ENCODE measurements around the gene CABP7. TPM values are rescaled to one million over a fixed set of nuclear protein-coding genes. Genes with fewer than 3 reads are reported as not detected.

CABP7 gene
- polyA plus RNA-seq, 4 donors, result 0.27 to 4.2 (median 1.4) TPM

DNA sequence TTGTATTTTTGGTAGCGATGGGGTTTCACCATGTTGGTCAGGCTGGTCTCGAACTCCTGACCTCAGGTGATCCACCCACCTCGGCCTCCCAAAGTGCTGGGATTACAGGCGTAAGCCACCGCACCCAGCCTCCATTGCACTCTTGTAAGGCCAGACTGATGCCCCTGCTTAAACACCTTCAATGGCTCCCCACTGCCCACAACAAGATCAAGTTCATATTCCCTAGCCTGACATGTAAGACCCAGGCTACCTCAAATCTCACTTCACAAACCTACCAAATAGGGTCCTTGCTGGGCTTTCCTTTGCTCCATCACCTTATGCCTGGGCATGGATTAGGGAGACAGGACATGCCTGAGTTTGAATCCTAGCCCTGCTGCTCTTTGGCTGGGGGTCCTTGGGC is 60.4 kb downstream of the CABP7 start:
- H3K4me3 ChIP-seq (ENCODE audit: low read depth in 1 of 3, low read length in 3 of 3), result no peak overlapping the region
- H3K9me3 ChIP-seq (ENCODE audit: control insufficient read depth in 2 of 2, insufficient read depth in 1 of 2, low read depth in 1 of 2, low read length in 1 of 2), result no peaks in the 10 kb centered on the region
- H3K27me3 ChIP-seq (ENCODE audit: control insufficient read depth in 3 of 3, insufficient read depth in 3 of 3, low read length in 3 of 3), result no peaks in the 10 kb centered on the region
- FAIRE-seq (no peak), DNase-seq (no peak)
- H3K36me3 ChIP-seq (ENCODE audit: control insufficient read depth in 3 of 3, insufficient read depth in 2 of 3, low read depth in 1 of 3, low read length in 3 of 3), result peaks cover 0 to 2% (median 0%) of the 10 kb centered on the region in 3 donors
- 90 to 94% (median 94%) methylated on average over 5 of the region's 5 CpGs for WGBS, 3 donors
- peaks cover 2 to 31% (median 5%) of the 10 kb centered on the region in 3 donors for H3K4me1 ChIP-seq (ENCODE audit: control insufficient read depth in 3 of 3, insufficient read depth in 2 of 3, low read depth in 1 of 3, low read length in 2 of 3)
- no peak overlapping the region for H3K27ac ChIP-seq (ENCODE audit: low read depth in 1 of 3, low read length in 2 of 3)

GRCh38 chr22:29780748-29781676 is 61.2 kb downstream of the CABP7 start:
- Histone ChIP-seq H3K4me1 (ENCODE audit: control insufficient read depth in 3 of 3, insufficient read depth in 2 of 3, low read depth in 1 of 3, low read length in 2 of 3) (peaks cover 2 to 31% (median 5%) of the 10 kb centered on the region in 3 donors), H3K9me3 (ENCODE audit: control insufficient read depth in 2 of 2, insufficient read depth in 1 of 2, low read depth in 1 of 2, low read length in 1 of 2) (no peaks in the 10 kb centered on the region), H3K36me3 (ENCODE audit: control insufficient read depth in 3 of 3, insufficient read depth in 2 of 3, low read depth in 1 of 3, low read length in 3 of 3) (peaks cover 0 to 2% (median 0%) of the 10 kb centered on the region in 3 donors), H3K4me3 (ENCODE audit: low read depth in 1 of 3, low read length in 3 of 3) (peak overlapping the region in 1 of 3 donors; percentile 4), H3K27ac (ENCODE audit: low read depth in 1 of 3, low read length in 2 of 3) (peak overlapping the region in 1 of 3 donors; percentile 9), H3K27me3 (ENCODE audit: control insufficient read depth in 3 of 3, insufficient read depth in 3 of 3, low read length in 3 of 3) (no peaks in the 10 kb centered on the region)
- DNase-seq (peak; percentile 46 to 64), FAIRE-seq (no peak)
- 53 to 64% (median 61%) methylated on average over 8 of the region's 8 CpGs for WGBS, 3 donors

Other genes starting within 250 kb of the CABP7 start
- 1 to 10 TPM in 2 of 4 donors, not detected in 2; 1.9 to 4.7 TPM for gene NEFH, start 239.8 kb upstream of the CABP7 start, polyA plus RNA-seq
- 10 to 100 TPM; 20.3 to 27.3 (median 22.5) TPM for gene THOC5, start 166.2 kb upstream of the CABP7 start, polyA plus RNA-seq
- gene NIPSNAP1, start 138.9 kb upstream of the CABP7 start, polyA plus RNA-seq, result 100 to 1,000 TPM in 1 of 4 donors, 10 to 100 TPM in 3; 53.2 to 145 (median 87.2) TPM
- 10 to 100 TPM in 2 of 4 donors, 1 to 10 TPM in 2; 6.5 to 14.7 (median 9.8) TPM for gene NF2, start 116.4 kb upstream of the CABP7 start, polyA plus RNA-seq
- gene ZMAT5, start 47.0 kb downstream of the CABP7 start, polyA plus RNA-seq, result 10 to 100 TPM; 17.1 to 36.5 (median 25.4) TPM
- 100 to 1,000 TPM; 111 to 564 (median 343) TPM for gene UQCR10, start 47.4 kb downstream of the CABP7 start, polyA plus RNA-seq
- 10 to 100 TPM; 38.3 to 80.1 (median 57.9) TPM for gene ASCC2, start 118.3 kb downstream of the CABP7 start, polyA plus RNA-seq
- gene MTMR3, start 163.2 kb downstream of the CABP7 start, polyA plus RNA-seq, result 10 to 100 TPM in 3 of 4 donors, 1 to 10 TPM in 1; 9.2 to 31.8 (median 13.1) TPM